K562 (cell line): ENCODE results near the gene NXF1. TPM values are rescaled to one million over a fixed set of nuclear protein-coding genes. Genes with fewer than 3 reads are reported as not detected.

Experiments
- CBX3 ChIP-seq, 2 experiments: IDR thresholded peaks; 1 replicate in 1 of 2; 2 replicates in 1 of 2; pipeline ENCODE4 v1.6.1; 2012; ENCODE audit warnings: inconsistent platforms in 2 of 2, low read length in 2 of 2, borderline replicate concordance in 1 of 2, control low read depth in 1 of 2
- CC2D1A ChIP-seq: fragments of 450-650 bp; IDR thresholded peaks from 2 replicates; pipeline ENCODE4 v1.6.1; 2017; ENCODE audit warnings: mild to moderate bottlenecking
- ZNF274 ChIP-seq: IDR thresholded peaks from 2 replicates; pipeline ENCODE4 v1.6.1; 2011; ENCODE audit warnings: low read depth, mild to moderate bottlenecking, low read length, moderate library complexity, borderline replicate concordance
- ZNF445 ChIP-seq: fragments of 250-450 bp; sonication (Bioruptor Pico); IDR thresholded peaks from 2 replicates; pipeline ENCODE4 v1.4.0; 2020; ENCODE audit warnings: low read depth, mild to moderate bottlenecking, moderate library complexity
- polyA plus RNA-seq, 8 experiments: library from polyadenylated mRNA; depleted of rRNA in 4 of 8; stranded (reverse) in 5 of 8; unstranded in 3 of 8; fragments of >200 nt; fragmentation: Nextera tagmentation in 2 of 8; fragmentation: Illumina TruSeq in 1 of 8; extraction: Ambion mirVana in 2 of 8; extraction: Trizol in 1 of 8; gene quantifications; 2 replicates each; pipeline versions ENCODE4 v1.2.1 to v1.2.3, GENCODE V29; 2011 to 2014; ENCODE audit warnings: inconsistent platforms in 1 of 8, missing spikeins in 1 of 8
- total RNA-seq, 7 experiments: library from RNA; depleted of rRNA in 6 of 7; stranded (reverse); fragments of >200 nt in 6 of 7; fragmentation: Illumina TruSeq in 2 of 7; extraction: Trizol in 2 of 7; gene quantifications; 2 replicates each; pipeline versions ENCODE4 v1.2.1 to v1.2.3, GENCODE V29; 2011 to 2021; ENCODE audit warnings: low replicate concordance in 1 of 7
- TF ChIP-seq, protein P1 (sequence below): fragments of 450-650 bp; IDR thresholded peaks from 2 replicates; pipeline ENCODE4 v1.6.1; 2016; ENCODE audit warnings: low read depth
- TF ChIP-seq, protein P2 (sequence below): fragments of 250-450 bp; sonication (Bioruptor Pico); IDR thresholded peaks from 2 replicates; pipeline ENCODE4 v1.4.0; 2020
- TF ChIP-seq, protein P3 (sequence below): IDR thresholded peaks from 2 replicates; pipeline ENCODE4 v1.6.1; 2014; ENCODE audit warnings: antibody characterized with exemption
- TF ChIP-seq, protein P4 (sequence below): fragments of 450-650 bp; IDR thresholded peaks from 2 replicates; pipeline ENCODE4 v1.6.1; 2016

NXF1 gene
- total and polyA plus RNA-seq, 9 of the 15 experiments (the other 6 are each of a cell fraction or from before 2014, with no cell fraction given), result 18.1 to 98.3 (median 35.8) TPM

DNA sequence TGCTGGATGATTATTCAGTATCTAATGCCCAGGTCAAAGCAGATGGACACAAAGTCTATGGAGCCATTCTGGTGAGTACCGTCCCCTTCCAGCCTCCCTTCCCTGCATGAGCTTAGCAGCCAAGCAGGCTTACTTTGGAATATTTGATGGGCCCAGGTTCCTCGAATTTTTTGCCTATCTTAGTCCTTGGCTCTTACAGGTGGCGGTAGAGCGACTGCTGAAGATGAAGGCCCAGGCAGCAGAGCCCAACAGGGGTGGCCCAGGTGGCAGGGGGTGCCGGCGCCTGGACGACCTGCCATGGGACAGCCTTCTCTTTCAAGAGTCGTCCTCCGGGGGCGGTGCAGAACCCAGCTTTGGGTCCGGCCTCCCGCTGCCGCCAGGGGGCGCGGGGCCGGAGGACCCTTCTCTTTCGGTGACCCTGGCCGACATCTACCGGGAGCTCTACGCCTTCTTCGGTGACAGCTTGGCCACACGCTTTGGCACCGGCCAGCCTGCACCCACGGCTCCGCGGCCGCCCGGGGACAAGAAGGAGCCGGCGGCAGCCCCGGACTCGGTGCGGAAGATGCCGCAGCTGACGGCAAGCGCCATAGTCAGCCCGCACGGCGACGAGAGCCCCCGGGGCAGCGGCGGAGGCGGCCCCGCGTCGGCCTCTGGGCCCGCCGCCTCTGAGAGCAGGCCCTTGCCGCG is 18.8 kb downstream of the NXF1 start (continued):
- TF ChIP-seq, protein P1, sequence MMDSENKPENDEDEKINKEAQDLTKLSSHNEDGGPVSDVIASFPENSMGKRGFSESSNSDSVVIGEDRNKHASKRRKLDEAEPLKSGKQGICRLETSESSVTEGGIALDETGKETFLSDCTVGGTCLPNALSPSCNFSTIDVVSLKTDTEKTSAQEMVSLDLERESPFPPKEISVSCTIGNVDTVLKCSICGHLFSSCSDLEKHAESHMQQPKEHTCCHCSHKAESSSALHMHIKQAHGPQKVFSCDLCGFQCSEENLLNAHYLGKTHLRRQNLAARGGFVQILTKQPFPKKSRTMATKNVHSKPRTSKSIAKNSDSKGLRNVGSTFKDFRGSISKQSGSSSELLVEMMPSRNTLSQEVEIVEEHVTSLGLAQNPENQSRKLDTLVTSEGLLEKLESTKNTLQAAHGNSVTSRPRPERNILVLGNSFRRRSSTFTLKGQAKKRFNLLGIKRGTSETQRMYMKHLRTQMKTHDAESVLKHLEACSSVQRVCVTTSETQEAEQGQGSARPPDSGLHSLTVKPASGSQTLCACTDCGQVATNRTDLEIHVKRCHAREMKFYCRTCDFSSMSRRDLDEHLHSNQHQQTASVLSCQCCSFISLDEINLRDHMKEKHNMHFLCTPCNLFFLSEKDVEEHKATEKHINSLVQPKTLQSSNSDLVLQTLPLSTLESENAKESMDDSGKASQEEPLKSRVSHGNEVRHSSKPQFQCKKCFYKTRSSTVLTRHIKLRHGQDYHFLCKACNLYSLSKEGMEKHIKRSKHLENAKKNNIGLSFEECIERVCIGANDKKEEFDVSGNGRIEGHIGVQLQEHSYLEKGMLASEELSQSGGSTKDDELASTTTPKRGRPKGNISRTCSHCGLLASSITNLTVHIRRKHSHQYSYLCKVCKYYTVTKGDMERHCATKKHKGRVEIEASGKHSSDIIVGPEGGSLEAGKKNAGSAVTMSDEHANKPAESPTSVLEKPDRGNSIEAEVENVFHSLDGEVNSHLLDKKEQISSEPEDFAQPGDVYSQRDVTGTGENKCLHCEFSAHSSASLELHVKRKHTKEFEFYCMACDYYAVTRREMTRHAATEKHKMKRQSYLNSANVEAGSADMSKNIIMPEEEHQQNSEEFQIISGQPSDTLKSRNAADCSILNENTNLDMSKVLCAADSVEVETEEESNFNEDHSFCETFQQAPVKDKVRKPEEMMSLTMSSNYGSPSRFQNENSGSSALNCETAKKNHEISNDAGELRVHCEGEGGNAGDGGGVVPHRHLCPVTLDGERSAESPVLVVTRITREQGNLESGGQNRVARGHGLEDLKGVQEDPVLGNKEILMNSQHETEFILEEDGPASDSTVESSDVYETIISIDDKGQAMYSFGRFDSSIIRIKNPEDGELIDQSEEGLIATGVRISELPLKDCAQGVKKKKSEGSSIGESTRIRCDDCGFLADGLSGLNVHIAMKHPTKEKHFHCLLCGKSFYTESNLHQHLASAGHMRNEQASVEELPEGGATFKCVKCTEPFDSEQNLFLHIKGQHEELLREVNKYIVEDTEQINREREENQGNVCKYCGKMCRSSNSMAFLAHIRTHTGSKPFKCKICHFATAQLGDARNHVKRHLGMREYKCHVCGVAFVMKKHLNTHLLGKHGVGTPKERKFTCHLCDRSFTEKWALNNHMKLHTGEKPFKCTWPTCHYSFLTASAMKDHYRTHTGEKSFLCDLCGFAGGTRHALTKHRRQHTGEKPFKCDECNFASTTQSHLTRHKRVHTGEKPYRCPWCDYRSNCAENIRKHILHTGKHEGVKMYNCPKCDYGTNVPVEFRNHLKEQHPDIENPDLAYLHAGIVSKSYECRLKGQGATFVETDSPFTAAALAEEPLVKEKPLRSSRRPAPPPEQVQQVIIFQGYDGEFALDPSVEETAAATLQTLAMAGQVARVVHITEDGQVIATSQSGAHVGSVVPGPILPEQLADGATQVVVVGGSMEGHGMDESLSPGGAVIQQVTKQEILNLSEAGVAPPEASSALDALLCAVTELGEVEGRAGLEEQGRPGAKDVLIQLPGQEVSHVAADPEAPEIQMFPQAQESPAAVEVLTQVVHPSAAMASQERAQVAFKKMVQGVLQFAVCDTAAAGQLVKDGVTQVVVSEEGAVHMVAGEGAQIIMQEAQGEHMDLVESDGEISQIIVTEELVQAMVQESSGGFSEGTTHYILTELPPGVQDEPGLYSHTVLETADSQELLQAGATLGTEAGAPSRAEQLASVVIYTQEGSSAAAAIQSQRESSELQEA, result no peak
- TF ChIP-seq CC2D1A (no peak), ZNF445 (CRISPR knock-in tag) (no peak), CBX3 (IDR thresholded peaks at IDR 0.05; ENCODE audit: borderline replicate concordance in 1 of 2, low read length in 2 of 2) (no peak), ZNF274 (no peak)
- TF ChIP-seq, protein P2, sequence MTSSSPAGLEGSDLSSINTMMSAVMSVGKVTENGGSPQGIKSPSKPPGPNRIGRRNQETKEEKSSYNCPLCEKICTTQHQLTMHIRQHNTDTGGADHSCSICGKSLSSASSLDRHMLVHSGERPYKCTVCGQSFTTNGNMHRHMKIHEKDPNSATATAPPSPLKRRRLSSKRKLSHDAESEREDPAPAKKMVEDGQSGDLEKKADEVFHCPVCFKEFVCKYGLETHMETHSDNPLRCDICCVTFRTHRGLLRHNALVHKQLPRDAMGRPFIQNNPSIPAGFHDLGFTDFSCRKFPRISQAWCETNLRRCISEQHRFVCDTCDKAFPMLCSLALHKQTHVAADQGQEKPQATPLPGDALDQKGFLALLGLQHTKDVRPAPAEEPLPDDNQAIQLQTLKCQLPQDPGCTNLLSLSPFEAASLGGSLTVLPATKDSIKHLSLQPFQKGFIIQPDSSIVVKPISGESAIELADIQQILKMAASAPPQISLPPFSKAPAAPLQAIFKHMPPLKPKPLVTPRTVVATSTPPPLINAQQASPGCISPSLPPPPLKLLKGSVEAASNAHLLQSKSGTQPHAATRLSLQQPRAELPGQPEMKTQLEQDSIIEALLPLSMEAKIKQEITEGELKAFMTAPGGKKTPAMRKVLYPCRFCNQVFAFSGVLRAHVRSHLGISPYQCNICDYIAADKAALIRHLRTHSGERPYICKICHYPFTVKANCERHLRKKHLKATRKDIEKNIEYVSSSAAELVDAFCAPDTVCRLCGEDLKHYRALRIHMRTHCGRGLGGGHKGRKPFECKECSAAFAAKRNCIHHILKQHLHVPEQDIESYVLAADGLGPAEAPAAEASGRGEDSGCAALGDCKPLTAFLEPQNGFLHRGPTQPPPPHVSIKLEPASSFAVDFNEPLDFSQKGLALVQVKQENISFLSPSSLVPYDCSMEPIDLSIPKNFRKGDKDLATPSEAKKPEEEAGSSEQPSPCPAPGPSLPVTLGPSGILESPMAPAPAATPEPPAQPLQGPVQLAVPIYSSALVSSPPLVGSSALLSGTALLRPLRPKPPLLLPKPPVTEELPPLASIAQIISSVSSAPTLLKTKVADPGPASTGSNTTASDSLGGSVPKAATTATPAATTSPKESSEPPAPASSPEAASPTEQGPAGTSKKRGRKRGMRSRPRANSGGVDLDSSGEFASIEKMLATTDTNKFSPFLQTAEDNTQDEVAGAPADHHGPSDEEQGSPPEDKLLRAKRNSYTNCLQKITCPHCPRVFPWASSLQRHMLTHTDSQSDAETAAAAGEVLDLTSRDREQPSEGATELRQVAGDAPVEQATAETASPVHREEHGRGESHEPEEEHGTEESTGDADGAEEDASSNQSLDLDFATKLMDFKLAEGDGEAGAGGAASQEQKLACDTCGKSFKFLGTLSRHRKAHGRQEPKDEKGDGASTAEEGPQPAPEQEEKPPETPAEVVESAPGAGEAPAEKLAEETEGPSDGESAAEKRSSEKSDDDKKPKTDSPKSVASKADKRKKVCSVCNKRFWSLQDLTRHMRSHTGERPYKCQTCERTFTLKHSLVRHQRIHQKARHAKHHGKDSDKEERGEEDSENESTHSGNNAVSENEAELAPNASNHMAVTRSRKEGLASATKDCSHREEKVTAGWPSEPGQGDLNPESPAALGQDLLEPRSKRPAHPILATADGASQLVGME, result no peak
- TF ChIP-seq, protein P3, sequence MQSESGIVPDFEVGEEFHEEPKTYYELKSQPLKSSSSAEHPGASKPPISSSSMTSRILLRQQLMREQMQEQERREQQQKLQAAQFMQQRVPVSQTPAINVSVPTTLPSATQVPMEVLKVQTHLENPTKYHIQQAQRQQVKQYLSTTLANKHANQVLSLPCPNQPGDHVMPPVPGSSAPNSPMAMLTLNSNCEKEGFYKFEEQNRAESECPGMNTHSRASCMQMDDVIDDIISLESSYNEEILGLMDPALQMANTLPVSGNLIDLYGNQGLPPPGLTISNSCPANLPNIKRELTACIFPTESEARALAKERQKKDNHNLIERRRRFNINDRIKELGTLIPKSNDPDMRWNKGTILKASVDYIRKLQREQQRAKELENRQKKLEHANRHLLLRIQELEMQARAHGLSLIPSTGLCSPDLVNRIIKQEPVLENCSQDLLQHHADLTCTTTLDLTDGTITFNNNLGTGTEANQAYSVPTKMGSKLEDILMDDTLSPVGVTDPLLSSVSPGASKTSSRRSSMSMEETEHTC, result no peak
- TF ChIP-seq, protein P4, sequence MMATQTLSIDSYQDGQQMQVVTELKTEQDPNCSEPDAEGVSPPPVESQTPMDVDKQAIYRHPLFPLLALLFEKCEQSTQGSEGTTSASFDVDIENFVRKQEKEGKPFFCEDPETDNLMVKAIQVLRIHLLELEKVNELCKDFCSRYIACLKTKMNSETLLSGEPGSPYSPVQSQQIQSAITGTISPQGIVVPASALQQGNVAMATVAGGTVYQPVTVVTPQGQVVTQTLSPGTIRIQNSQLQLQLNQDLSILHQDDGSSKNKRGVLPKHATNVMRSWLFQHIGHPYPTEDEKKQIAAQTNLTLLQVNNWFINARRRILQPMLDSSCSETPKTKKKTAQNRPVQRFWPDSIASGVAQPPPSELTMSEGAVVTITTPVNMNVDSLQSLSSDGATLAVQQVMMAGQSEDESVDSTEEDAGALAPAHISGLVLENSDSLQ, result no peak
